Stomach smooth muscle (tissue), 2 donors: ENCODE measurements around the gene METAP1.

Experiments
- H3K27ac ChIP-seq: one replicate; pipeline ENCODE4 v1.7.0; 2013; ENCODE audit warnings: mild to moderate bottlenecking, low read length, inconsistent platforms
- H3K27me3 ChIP-seq, 2 donors: one replicate each; pipeline ENCODE4 v1.7.0; 2013; ENCODE audit warnings: low read length in 2 of 2; ENCODE audit not compliant: insufficient read depth in 2 of 2, control insufficient read depth in 1 of 2
- H3K36me3 ChIP-seq, 2 donors: one replicate each; pipeline ENCODE4 v1.7.0; 2013; ENCODE audit warnings: low read length in 2 of 2; ENCODE audit not compliant: control insufficient read depth in 2 of 2, insufficient read depth in 2 of 2
- H3K4me1 ChIP-seq: one replicate; pipeline ENCODE4 v1.7.0; 2013; ENCODE audit warnings: low read length; ENCODE audit not compliant: control insufficient read depth, insufficient read depth
- H3K4me3 ChIP-seq, 2 donors: one replicate each; pipeline ENCODE4 v1.7.0; 2013; ENCODE audit warnings: low read length in 2 of 2
- H3K9ac ChIP-seq, 2 donors: one replicate each; pipeline ENCODE4 v1.7.0; 2013; ENCODE audit warnings: low read length in 2 of 2, mild to moderate bottlenecking in 1 of 2
- H3K9me3 ChIP-seq, 2 donors: one replicate each; pipeline ENCODE4 v1.7.0; 2013; ENCODE audit warnings: low read length in 2 of 2; ENCODE audit not compliant: control insufficient read depth in 2 of 2
- donor health status: healthy.
- donor health status: Pancreatic carcinoma.

Gene METAP1

GRCh38 chr4:98995183-98996055, at the start of gene METAP1:
Gene METAP1 (plus strand): TSS chr4:98995721. CDS start chr4:98995754, 33 bp downstream.
- Histone ChIP-seq H3K36me3 (no peaks in the 10 kb centered on the region), H3K4me1 (peaks cover 14% of the 10 kb centered on the region), H3K4me3 (peak within 1 kb of the TSS; percentile 80 to 90), H3K27ac (peak within 1 kb of the TSS; percentile 88), H3K9ac (peak within 1 kb of the TSS; percentile 80 to 94), H3K27me3 (no peaks in the 10 kb centered on the region), H3K9me3 (no peaks in the 10 kb centered on the region)

GRCh38 chr4:98946359-98946758, 49.2 kb upstream of the METAP1 start:
- no peak overlapping the region for H3K9ac ChIP-seq
- H3K9me3 ChIP-seq: no peaks in the 10 kb centered on the region
- no peaks in the 10 kb centered on the region for H3K4me1 ChIP-seq
- no peak overlapping the region for H3K4me3 ChIP-seq
- no peaks in the 10 kb centered on the region for H3K27me3 ChIP-seq
- H3K27ac ChIP-seq: no peak overlapping the region
- no peaks in the 10 kb centered on the region for H3K36me3 ChIP-seq

GRCh38 chr4:98950925-98951324, 44.6 kb upstream of the METAP1 start:
- Histone ChIP-seq H3K27ac (no peak overlapping the region), H3K9me3 (no peaks in the 10 kb centered on the region), H3K4me1 (no peaks in the 10 kb centered on the region), H3K27me3 (no peaks in the 10 kb centered on the region), H3K36me3 (no peaks in the 10 kb centered on the region), H3K9ac (no peak overlapping the region), H3K4me3 (no peak overlapping the region)

GRCh38 chr4:98951710-98952109, 43.8 kb upstream of the METAP1 start:
- H3K27ac ChIP-seq: no peak overlapping the region
- no peak overlapping the region for H3K9ac ChIP-seq
- H3K27me3 ChIP-seq: no peaks in the 10 kb centered on the region
- H3K4me1 ChIP-seq: no peaks in the 10 kb centered on the region
- no peaks in the 10 kb centered on the region for H3K9me3 ChIP-seq
- H3K4me3 ChIP-seq: no peak overlapping the region
- no peaks in the 10 kb centered on the region for H3K36me3 ChIP-seq

- H3K4me3 ChIP-seq: no peak overlapping the region
- H3K27me3 ChIP-seq: no peaks in the 10 kb centered on the region
Measured at GRCh38 chr4:98955229-98955628, 40.3 kb upstream of the METAP1 start.

GRCh38 chr4:98958065-98958464, 37.5 kb upstream of the METAP1 start:
- no peak overlapping the region for H3K4me3 ChIP-seq
- H3K9me3 ChIP-seq: no peaks in the 10 kb centered on the region
- no peak overlapping the region for H3K27ac ChIP-seq
- H3K36me3 ChIP-seq: no peaks in the 10 kb centered on the region
- no peaks in the 10 kb centered on the region for H3K27me3 ChIP-seq
- no peaks in the 10 kb centered on the region for H3K4me1 ChIP-seq
- H3K9ac ChIP-seq: no peak overlapping the region

More at GRCh38 chr4:98955229-98955628, 40.3 kb upstream of the METAP1 start:
- H3K36me3 ChIP-seq: no peaks in the 10 kb centered on the region
- no peaks in the 10 kb centered on the region for H3K4me1 ChIP-seq
- H3K9me3 ChIP-seq: no peaks in the 10 kb centered on the region
- H3K9ac ChIP-seq: no peak overlapping the region
- H3K27ac ChIP-seq: no peak overlapping the region

GRCh38 chr4:98959411-98959810, 36.1 kb upstream of the METAP1 start:
- Histone ChIP-seq H3K4me1 (no peaks in the 10 kb centered on the region), H3K27ac (no peak overlapping the region), H3K36me3 (no peaks in the 10 kb centered on the region), H3K9me3 (no peaks in the 10 kb centered on the region), H3K9ac (no peak overlapping the region), H3K27me3 (no peaks in the 10 kb centered on the region), H3K4me3 (no peak overlapping the region)

- H3K4me1 ChIP-seq: no peaks in the 10 kb centered on the region
- no peak overlapping the region for H3K27ac ChIP-seq
- no peak overlapping the region for H3K9ac ChIP-seq
- H3K27me3 ChIP-seq: no peaks in the 10 kb centered on the region
- H3K4me3 ChIP-seq: no peak overlapping the region
- H3K9me3 ChIP-seq: no peaks in the 10 kb centered on the region
- no peaks in the 10 kb centered on the region for H3K36me3 ChIP-seq
Measured at GRCh38 chr4:98961770-98962169, 33.8 kb upstream of the METAP1 start.

GRCh38 chr4:98963538-98964433, 31.7 kb upstream of the METAP1 start:
- no peaks in the 10 kb centered on the region for H3K36me3 ChIP-seq
- H3K27ac ChIP-seq: no peak overlapping the region
- no peaks in the 10 kb centered on the region for H3K4me1 ChIP-seq
- no peak overlapping the region for H3K9ac ChIP-seq
- no peaks in the 10 kb centered on the region for H3K9me3 ChIP-seq
- no peaks in the 10 kb centered on the region for H3K27me3 ChIP-seq
- no peak overlapping the region for H3K4me3 ChIP-seq

GRCh38 chr4:98966926-98967325, 28.6 kb upstream of the METAP1 start:
- Histone ChIP-seq H3K4me3 (no peak overlapping the region), H3K27ac (no peak overlapping the region), H3K4me1 (no peaks in the 10 kb centered on the region)

More at GRCh38 chr4:98966926-98967325, 28.6 kb upstream of the METAP1 start:
- H3K36me3 ChIP-seq: no peaks in the 10 kb centered on the region
- no peak overlapping the region for H3K9ac ChIP-seq
- no peaks in the 10 kb centered on the region for H3K9me3 ChIP-seq
- H3K27me3 ChIP-seq: no peaks in the 10 kb centered on the region
